ENCODE data around the gene MYBPHL.
"Not testable (repeated sequence)": the region's sequence is repeated elsewhere in the genome, so short reads cannot be mapped to it uniquely, and the experiment has no call there.

Gene MYBPHL

GRCh38 chr1:109305991-109306390 lies 820 bp downstream of the MYBPHL start:
- peak; percentile 9 for DNase-seq

DNA sequence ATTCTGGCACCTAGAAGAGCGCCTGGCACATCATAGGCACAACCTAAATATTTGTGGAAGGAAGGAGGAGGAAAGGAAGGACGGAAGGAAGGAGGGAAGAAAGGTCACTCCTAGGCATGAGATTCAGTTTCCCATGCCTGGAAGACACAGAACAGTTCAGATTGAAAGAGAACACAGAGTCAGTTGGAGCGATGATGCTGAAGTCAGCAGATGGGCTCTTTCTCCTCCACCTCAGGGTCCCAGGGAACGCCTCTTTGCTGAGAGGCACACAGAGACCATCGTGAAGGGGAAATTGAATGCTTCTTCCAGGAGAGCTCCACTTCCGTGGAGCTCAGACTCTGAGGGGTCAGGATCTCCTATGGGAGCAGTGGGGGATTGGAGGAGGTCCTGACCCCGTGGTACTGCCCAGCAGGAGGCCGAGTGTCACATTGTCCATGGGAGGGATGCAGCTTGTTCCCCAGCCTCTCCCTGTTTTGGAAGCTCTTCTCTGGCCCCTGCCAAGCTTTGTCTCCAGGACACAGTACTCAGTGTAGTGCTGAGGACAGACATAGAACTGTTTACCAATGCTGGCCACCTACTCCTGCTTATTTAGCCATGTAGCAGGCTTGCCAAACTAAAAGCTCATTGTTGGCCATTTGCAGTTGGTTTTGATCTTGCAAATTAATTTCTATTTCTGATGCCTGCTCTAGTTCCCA lies 2.4 kb downstream of the MYBPHL start:
- no peak for DNase-seq

DNA sequence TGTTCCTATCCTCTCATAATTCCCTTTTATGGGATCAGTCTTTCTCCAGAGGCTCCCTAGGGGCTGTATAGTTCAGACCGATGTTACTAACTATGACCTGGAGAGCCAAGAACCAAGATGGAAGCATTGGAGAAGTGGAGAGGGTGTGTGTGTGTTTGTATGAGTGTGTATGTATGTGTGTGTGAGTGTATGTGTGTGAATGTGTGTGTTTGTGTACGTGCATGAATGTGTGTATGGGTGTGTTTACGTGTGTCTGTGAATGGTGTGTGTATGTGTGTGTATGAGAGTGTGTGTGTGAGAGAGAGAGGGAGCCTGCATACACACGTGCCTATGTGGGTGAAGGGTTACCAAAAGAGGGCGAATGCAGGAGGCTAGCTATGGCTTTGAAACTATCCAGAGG lies 4.9 kb downstream of the MYBPHL start:
- DNase-seq, result no peak

DNA sequence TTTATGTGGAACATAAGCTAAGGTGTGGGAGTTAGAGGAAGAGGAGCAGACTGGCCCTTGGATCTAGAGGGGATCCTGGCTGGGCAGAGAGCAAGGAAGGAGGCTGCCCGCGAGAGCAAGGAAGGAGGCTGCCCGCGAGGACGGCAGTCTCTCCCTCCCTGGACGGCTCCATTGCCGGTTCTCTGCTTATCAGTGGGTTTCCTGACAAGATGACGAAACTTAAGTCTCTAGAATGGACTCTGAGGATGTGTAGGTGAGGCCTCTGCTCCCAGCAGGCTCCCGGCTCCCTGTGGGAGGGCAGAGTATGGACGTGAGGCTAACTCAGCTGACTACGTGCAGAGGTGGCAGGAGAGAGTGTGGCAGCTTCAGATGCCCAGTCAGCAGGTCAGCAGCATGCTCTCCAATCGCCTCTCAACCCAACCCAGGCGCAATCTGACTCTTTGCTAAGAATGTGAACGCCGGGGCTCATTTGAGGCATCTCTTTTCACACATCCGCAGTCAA lies 6.1 kb downstream of the MYBPHL start:
- no peak for DNase-seq

- no peak for DNase-seq
Measured at GRCh38 chr1:109299558-109300343, 7.1 kb downstream of the MYBPHL start.

DNA sequence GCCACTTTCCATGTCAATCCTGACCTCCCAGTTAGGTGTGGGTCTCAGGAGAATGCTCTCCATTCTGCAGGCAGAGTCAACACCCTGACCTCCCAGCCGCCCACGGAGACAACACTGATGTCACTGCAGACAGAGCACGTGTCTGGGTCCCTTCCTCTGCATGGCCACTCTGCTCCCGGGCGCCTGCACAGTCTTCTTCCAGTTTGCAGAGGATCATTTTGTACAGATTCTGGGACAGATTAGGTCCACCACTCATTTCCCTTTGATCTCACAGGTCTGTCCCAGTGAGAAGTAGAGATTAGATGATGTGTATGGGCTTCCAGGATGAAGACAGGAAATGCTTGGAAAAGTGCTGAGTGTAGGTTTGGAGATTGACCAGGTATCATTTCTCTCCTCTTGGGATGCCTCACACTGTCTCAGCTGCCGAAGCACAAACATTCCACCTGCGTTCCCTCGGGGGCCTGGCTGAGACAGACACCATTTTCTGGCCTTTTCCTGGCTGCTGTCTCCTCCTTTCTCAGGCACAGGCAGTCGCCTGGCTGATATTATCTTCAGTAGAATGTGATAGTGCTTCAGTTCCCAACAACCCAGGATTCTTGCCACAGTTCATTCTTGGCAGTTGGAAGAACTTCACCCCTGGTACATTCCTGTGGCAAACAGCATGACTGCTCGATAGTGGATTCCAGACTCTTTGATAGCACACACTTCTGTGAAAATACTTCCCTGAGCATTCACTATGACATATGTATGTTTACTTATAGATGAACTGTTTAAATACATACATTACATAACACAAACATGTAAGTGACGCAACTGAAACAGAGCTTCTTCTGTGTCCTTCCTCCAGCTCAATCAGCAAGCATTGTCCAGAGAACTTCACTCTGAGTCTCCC lies 7.9 kb downstream of the MYBPHL start:
- DNase-seq, result no peak

DNA sequence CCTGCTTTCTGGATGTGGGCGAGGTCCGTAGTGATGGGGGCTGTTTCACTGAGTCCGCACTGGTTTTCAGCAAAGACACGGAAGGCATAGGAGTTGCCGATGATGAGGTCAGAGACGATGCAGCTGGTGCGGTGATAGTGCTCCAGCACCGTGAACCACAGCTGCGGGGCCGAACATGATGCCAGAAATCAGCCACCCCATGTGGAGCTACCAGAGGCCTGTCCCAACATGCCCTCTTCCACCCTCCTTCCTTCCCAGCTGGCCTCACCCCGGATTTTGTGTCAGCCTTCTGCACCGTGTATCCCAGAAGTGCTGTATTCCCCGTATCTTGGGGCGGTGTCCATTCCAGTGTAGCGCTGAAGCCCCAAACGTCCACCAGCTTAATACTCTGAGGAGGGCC lies 10.0 kb downstream of the MYBPHL start:
- no peak for DNase-seq

DNA sequence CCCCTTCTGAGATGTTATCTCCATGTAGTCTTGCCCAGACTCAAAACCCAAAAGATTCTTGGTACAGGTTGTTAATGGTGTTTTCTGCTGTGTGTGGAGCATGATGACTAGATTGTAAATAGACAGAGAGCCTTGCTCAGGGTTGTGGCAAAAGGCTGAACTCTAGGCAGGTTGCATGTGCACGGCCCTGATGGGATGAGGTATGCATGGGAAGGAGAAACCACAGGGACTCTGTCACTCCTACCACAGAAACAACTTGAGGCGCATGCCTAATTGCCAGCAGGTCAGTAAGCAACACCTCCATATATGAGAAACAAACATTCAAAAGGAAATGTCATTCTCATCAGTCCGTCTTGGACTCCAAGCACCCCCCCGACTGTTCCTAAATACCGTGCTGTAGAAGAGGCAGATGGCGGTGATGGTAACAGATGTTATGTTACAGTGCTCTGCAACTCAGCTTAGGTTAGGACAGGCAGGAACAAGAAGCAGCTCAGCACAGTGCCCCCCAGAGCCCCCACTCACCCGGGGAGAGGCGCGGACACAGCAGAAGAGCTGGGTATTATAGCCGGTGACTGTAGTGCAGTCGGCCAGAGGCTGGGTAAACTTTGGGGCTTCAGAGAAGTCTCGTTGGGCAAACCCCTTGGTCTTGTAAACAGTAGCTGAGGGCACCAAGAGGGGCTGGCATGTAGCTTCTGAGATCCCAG lies 10.9 kb downstream of the MYBPHL start:
- DNase-seq, result no peak

- DNase-seq, result no peak
Measured at GRCh38 chr1:109294481-109294880, 12.3 kb downstream of the MYBPHL start.

DNA sequence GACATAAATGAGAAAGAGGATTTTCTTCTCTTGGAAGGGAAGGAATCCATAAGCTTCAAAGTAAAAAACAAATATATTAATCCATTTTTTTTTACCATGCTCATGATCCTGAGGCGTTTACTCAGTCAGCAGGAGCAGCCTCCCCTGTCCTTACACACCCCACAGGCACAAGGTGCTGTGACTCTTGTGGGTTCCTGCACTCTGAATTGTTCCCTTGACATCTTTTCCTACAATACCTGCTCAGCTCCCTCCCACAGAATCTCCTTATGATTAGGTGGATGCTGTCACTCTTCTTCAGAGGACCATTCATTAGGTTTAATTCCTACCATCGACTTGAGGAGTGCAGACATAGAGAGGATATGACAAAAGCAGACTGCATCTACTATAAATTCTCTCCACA lies 13.8 kb downstream of the MYBPHL start:
- DNase-seq, result no peak

DNA sequence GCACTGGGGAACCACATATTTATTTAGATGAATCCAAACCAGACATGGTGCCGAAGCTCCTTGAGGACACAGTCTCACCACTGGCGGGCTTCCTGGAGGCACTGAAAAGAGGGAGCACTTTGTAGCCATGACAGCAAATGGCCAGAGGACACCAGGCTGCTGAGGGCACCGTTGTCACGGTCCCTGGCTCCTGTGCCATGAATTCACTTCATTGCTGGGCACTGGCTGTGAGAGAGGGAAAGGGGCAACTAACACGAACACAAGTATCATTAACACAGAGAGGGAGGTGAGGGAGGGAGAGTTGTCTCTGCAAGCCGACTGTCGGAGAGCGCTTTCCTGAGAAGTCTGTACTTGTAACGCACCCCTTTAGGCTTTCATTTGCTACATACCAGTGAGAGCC lies 14.4 kb downstream of the MYBPHL start:
- no peak for DNase-seq

DNA sequence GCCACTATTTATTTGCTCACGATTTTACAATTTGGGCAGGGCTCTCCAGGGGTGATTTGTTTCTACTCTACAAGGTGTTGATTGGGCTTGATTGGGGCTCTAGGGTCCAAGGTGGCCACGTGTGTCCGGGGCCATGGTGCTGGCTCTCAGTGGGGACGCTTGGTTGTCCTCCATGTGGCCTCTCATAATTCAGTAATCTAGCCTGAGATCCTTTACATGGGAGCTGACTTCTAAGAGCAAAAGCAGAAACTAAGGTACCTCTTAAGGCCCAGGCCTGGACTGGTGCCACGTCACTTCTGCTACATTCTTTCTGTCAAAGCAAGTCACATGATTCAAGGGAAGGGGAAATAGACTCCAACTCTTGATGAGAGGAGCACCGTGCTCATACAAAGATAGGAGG lies 15.8 kb downstream of the MYBPHL start:
- no peak for DNase-seq

DNA sequence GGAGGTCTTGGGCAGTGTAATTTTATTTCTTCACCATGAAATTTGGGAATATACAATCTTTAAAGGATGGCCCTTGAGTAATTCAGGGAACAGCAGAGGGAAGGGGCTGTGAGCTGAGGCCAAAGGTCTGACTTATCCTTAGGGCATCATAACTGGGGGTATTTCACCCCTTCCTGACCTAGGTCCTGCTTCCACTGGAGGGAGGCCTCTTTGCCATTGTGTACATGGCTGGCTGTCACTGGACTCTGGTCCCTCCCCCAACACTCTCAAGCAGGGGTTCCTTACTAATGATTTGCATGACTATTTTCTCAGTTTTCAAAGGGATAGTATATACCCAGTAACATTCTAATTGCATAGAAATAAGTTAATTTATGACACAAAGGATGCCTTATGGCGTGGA lies 16.7 kb downstream of the MYBPHL start:
- DNase-seq, result no peak

GRCh38 chr1:109286762-109287161 lies 20.0 kb downstream of the MYBPHL start:
- DNase-seq, result not testable (repeated sequence)

- peak; percentile 79 for DNase-seq
Measured at GRCh38 chr1:109283748-109284600, 22.8 kb downstream of the MYBPHL start.

GRCh38 chr1:109282952-109283747 lies 23.7 kb downstream of the MYBPHL start, which contains the start of gene PSRC1:
TSS of gene PSRC1 (minus strand) at chr1:109283145.
- DNase-seq, result peak; percentile 95

- no peak for DNase-seq
Measured at GRCh38 chr1:109282497-109282951, 24.3 kb downstream of the MYBPHL start.

DNA sequence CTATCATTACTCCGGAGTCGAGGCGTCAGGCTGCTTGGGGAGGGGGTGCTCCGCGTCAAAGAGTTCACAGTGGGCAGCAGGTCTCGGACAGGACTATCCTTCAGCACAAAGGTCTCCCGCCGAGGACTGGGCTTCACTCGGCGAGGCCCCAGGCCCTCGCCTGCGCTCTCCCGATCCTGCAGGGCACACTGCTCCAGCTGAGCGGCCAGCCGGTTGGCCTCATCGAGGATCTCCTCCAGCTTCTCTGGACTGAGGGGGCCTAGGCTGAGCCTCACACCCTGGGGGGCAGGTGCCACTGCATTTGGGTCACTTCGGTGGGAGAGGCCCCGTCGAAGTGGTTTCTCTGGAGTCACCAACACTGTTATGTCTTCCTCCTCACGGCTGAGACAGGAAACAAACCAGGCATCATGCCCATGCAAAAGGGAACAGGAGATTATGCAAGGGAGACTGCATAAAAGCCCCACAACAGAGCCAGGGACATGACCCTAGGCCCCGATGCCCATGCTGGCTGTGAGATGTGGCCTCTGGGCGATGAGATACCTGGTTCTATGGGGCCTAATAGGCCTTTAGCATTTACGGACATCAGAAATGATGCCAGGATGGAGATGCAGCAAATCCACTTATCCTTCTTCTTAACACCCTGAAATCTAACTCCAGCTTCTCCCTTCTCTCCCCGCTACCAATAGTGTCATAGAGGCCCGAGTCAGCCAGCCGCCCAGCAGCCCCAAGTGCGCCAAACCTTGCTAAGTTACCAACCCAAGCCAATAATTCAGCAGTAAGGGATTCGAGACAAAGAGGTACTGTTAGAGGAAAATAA lies 24.9 kb downstream of the MYBPHL start:
- no peak for DNase-seq

GRCh38 chr1:109280862-109281261 lies 25.9 kb downstream of the MYBPHL start:
- DNase-seq, result no peak
